H1 (cell line): ENCODE data around the gene TCERG1. TPM values are rescaled to one million over a fixed set of nuclear protein-coding genes. Genes with fewer than 3 reads are reported as not detected.

ENCODE experiments used
- CTCF ChIA-PET: fragments of 300-600 bp; sonication (Branson Sonifier 250); formaldehyde crosslinking; loops from one replicate; lab custom pipeline; 2021; ENCODE audit not compliant: partially characterized antibody; lab: Charles Lee
- POLR2A ChIA-PET: fragments of 300-600 bp; sonication (Branson Sonifier 250); formaldehyde crosslinking; loops from one replicate; lab custom pipeline; 2021; ENCODE audit warnings: inconsistent platforms; ENCODE audit not compliant: partially characterized antibody; lab: Charles Lee
- DNase-seq, 2 experiments: peaks; one replicate each; pipeline versions ENCODE4 v3.0.0 to v3.0.0-alpha.2; 2010 to 2022; ENCODE audit warnings: low spot score in 2 of 2, low read depth in 1 of 2, mixed read lengths in 1 of 2
- FAIRE-seq: peaks from 2 replicates; lab custom pipeline; 2011; peaks lifted over from hg19 to GRCh38; lab: Jason Lieb, UNC
- H2AFZ ChIP-seq: 2 replicates; pipeline ENCODE4 v1.8.1; 2012; ENCODE audit warnings: low read length, inconsistent platforms
- H2AK5ac ChIP-seq: 2 replicates; pipeline ENCODE4 v1.6.1; 2013; ENCODE audit warnings: low read depth, low read length
- H2BK120ac ChIP-seq: replicated peaks from 2 replicates; pipeline ENCODE3; 2013; ENCODE audit warnings: low read depth, low read length, inconsistent platforms
- H2BK12ac ChIP-seq: 2 replicates; pipeline ENCODE4 v1.6.1; 2013; ENCODE audit warnings: low read depth, low read length
- H2BK15ac ChIP-seq: 2 replicates; pipeline ENCODE4 v1.6.1; 2013; ENCODE audit warnings: low read length
- H2BK20ac ChIP-seq: 2 replicates; pipeline ENCODE4 v1.6.1; 2013; ENCODE audit warnings: low read length
- H2BK5ac ChIP-seq: 2 replicates; pipeline ENCODE4 v1.6.1; 2013; ENCODE audit warnings: low read depth, low read length
- H3K14ac ChIP-seq: 2 replicates; pipeline ENCODE4 v1.6.1; 2013; ENCODE audit warnings: inconsistent platforms; ENCODE audit not compliant: insufficient read length
- H3K18ac ChIP-seq: 2 replicates; pipeline ENCODE4 v1.6.1; 2013; ENCODE audit warnings: low read length; ENCODE audit errors: extremely low read depth
- H3K23ac ChIP-seq: 2 replicates; pipeline ENCODE4 v1.6.1; 2013; ENCODE audit warnings: inconsistent platforms; ENCODE audit not compliant: insufficient read length
- H3K23me2 ChIP-seq: 2 replicates; pipeline ENCODE4 v1.6.1; 2013; ENCODE audit warnings: low read depth, low read length
- H3K27ac ChIP-seq: 2 replicates; pipeline ENCODE4 v1.6.1; 2011; ENCODE audit warnings: low read depth, low read length, inconsistent platforms
- H3K27me3 ChIP-seq, 4 experiments: replicated peaks in 1 of 4; 1 replicate in 1 of 4; 2 replicates in 3 of 4; pipeline versions ENCODE4 v1.6.1 to v1.8.1; 2011 to 2013; ENCODE audit warnings: low read length in 3 of 4, mild to moderate bottlenecking in 3 of 4, inconsistent platforms in 2 of 4, mixed read lengths in 2 of 4, moderate library complexity in 1 of 4; ENCODE audit not compliant: control insufficient read depth in 3 of 4, insufficient read depth in 3 of 4; ENCODE audit errors: extremely low read depth in 1 of 4
- H3K36me3 ChIP-seq, 4 experiments: 2 replicates each; pipeline versions ENCODE4 v1.6.1 to v1.8.1; 2011 to 2013; ENCODE audit warnings: mild to moderate bottlenecking in 4 of 4, low read length in 3 of 4, moderate library complexity in 2 of 4, control low read depth in 1 of 4, inconsistent platforms in 1 of 4; ENCODE audit not compliant: insufficient read depth in 4 of 4, control insufficient read depth in 2 of 4
- H3K4ac ChIP-seq: replicated peaks from 2 replicates; pipeline ENCODE3; 2013; ENCODE audit warnings: low read length, low read depth, mixed read lengths, inconsistent platforms; ENCODE audit not compliant: insufficient read length
- H3K4me1 ChIP-seq, 4 experiments: replicated peaks in 1 of 4; 1 replicate in 1 of 4; 2 replicates in 3 of 4; pipeline versions ENCODE4 v1.6.1 to v1.8.1; 2011 to 2013; ENCODE audit warnings: low read length in 3 of 4, inconsistent platforms in 2 of 4, mixed read lengths in 1 of 4; ENCODE audit not compliant: insufficient read depth in 4 of 4, control insufficient read depth in 3 of 4
- H3K4me2 ChIP-seq, 2 experiments: 2 replicates each; pipeline versions ENCODE4 v1.6.1 to v1.8.1; 2011 to 2013; ENCODE audit warnings: low read depth in 2 of 2, low read length in 2 of 2, control low read depth in 1 of 2, inconsistent platforms in 1 of 2, mild to moderate bottlenecking in 1 of 2; ENCODE audit not compliant: insufficient read depth in 1 of 2
- H3K4me3 ChIP-seq, 4 experiments: fragments of 200-600, 300-600 bp in 1 of 4; sonication (generic), shearing (Covaris generic), sonication (Bioruptor Twin) in 1 of 4; 2 replicates each; pipeline versions ENCODE4 v1.5.1 to v1.8.1; 2011 to 2016; ENCODE audit warnings: low read length in 4 of 4, low read depth in 3 of 4, control low read depth in 2 of 4, inconsistent platforms in 2 of 4, mild to moderate bottlenecking in 2 of 4, mixed read lengths in 1 of 4, moderate library complexity in 1 of 4; ENCODE audit not compliant: insufficient read depth in 2 of 4; ENCODE audit errors: extremely low read depth in 1 of 4
- H3K56ac ChIP-seq: replicated peaks from 2 replicates; pipeline ENCODE3; 2013; ENCODE audit warnings: low read depth, mild to moderate bottlenecking, mixed read lengths, low read length, inconsistent platforms; ENCODE audit not compliant: insufficient read length
- H3K79me1 ChIP-seq: 2 replicates; pipeline ENCODE4 v1.6.1; 2013; ENCODE audit warnings: low read depth, low read length, control low read depth
- H3K79me2 ChIP-seq, 2 experiments: 2 replicates each; pipeline versions ENCODE4 v1.6.1 to v1.8.1; 2012 to 2013; ENCODE audit warnings: low read length in 2 of 2, mild to moderate bottlenecking in 2 of 2, inconsistent platforms in 1 of 2; ENCODE audit not compliant: insufficient read depth in 2 of 2, control insufficient read depth in 1 of 2
- H3K9ac ChIP-seq, 4 experiments: replicated peaks in 1 of 4; 1 replicate in 1 of 4; 2 replicates in 3 of 4; pipeline versions ENCODE4 v1.6.1 to v1.8.1; 2011 to 2013; ENCODE audit warnings: low read depth in 3 of 4, low read length in 3 of 4, control low read depth in 2 of 4, mild to moderate bottlenecking in 2 of 4, moderate library complexity in 2 of 4, inconsistent platforms in 1 of 4; ENCODE audit errors: extremely low read depth in 1 of 4
- H3K9me3 ChIP-seq, 2 experiments: 2 replicates each; pipeline versions ENCODE4 v1.6.1 to v1.8.1; 2012 to 2013; ENCODE audit warnings: mild to moderate bottlenecking in 2 of 2, moderate library complexity in 2 of 2, control low read depth in 1 of 2, inconsistent platforms in 1 of 2, low read depth in 1 of 2, low read length in 1 of 2, mixed read lengths in 1 of 2; ENCODE audit not compliant: insufficient read depth in 2 of 2
- H4K20me1 ChIP-seq, 2 experiments: replicated peaks in 1 of 2; 2 replicates each; pipeline versions ENCODE3 to v1.8.1; 2011 to 2013; ENCODE audit warnings: inconsistent platforms in 2 of 2, low read length in 2 of 2, mild to moderate bottlenecking in 1 of 2; ENCODE audit not compliant: insufficient read depth in 2 of 2, control insufficient read depth in 1 of 2
- H4K5ac ChIP-seq: 2 replicates; pipeline ENCODE4 v1.6.1; 2013; ENCODE audit warnings: low read length, low read depth, mixed read lengths, inconsistent platforms; ENCODE audit not compliant: insufficient read length
- H4K8ac ChIP-seq: 2 replicates; pipeline ENCODE4 v1.8.0; 2013; ENCODE audit warnings: mild to moderate bottlenecking, moderate library complexity, low read length, inconsistent platforms; ENCODE audit not compliant: insufficient read depth; ENCODE audit errors: extremely low read depth
- H4K91ac ChIP-seq: replicated peaks from 2 replicates; pipeline ENCODE3; 2013; ENCODE audit warnings: low read length, mixed read lengths, inconsistent platforms; ENCODE audit not compliant: insufficient read length
- CREB1 ChIP-seq: IDR thresholded peaks from 2 replicates; pipeline ENCODE4 v1.6.1; 2012; ENCODE audit warnings: inconsistent platforms
- EGR1 ChIP-seq: IDR thresholded peaks from 2 replicates; pipeline ENCODE4 v1.6.1; 2011; ENCODE audit warnings: low read depth, low read length, borderline replicate concordance
- HDAC6 ChIP-seq: IDR thresholded peaks from one replicate; pipeline ENCODE4 v1.7.1; 2012; ENCODE audit warnings: low read depth, mild to moderate bottlenecking, inconsistent platforms, low read length, moderate library complexity
- POLR2AphosphoS5 ChIP-seq: IDR thresholded peaks from 2 replicates; pipeline ENCODE4 v1.6.1; 2011; ENCODE audit warnings: low read depth, low read length
- TAF7 ChIP-seq: optimal IDR thresholded peaks from 2 replicates; pipeline ENCODE3; 2011; ENCODE audit warnings: low read depth, mild to moderate bottlenecking, inconsistent platforms, low read length, moderate library complexity, borderline replicate concordance
- WGBS, 2 experiments: shearing (Covaris generic) in 1 of 2; methylation state at CpG; one replicate each; pipeline versions ENCODE4 v1.1.6 to v1.1.7; 2013 to 2015; ENCODE audit warnings: low lambda C conversion rate in 2 of 2, mixed read lengths in 2 of 2, inconsistent platforms in 1 of 2, low coverage in 1 of 2, missing lambda C conversion rate in 1 of 2; ENCODE audit not compliant: insufficient replicate concordance in 2 of 2, insufficient coverage in 1 of 2, insufficient read length in 1 of 2; ENCODE audit errors: extremely low coverage in 1 of 2, missing lambda C conversion rate in 1 of 2; 5-methylcytosine and 5-hydroxymethylcytosine counted together
- polyA plus RNA-seq, 7 experiments: library from polyadenylated mRNA; depleted of rRNA in 3 of 7; stranded (reverse) in 5 of 7; unstranded in 2 of 7; fragments of >200 nt in 5 of 7; fragments of 200-250 nt in 2 of 7; gene quantifications; 1 replicate in 5 of 7; 2 replicates in 1 of 7; 4 replicates in 1 of 7; pipeline versions ENCODE4 v1.2.1 to v1.2.3, GENCODE V29; 2011 to 2013; ENCODE audit warnings: missing spikeins in 2 of 7, mixed read lengths in 2 of 7
- total RNA-seq: library from RNA; stranded (reverse); fragmentation: NEBNext Ultra II Directional; extraction: Animal tissue kit (Norgen Biotek cat#: 25700); gene quantifications from 2 replicates; pipeline ENCODE4 v1.2.1, GENCODE V29; 2021
- TF ChIP-seq, protein P1 (sequence below): IDR thresholded peaks from 2 replicates; pipeline ENCODE4 v1.6.1; 2012; ENCODE audit warnings: inconsistent platforms

TCERG1 gene
- total and polyA plus RNA-seq, 2 of the 8 experiments (the other 6 are each of a cell fraction or from before 2014, with no cell fraction given), result 105 to 122 TPM

DNA sequence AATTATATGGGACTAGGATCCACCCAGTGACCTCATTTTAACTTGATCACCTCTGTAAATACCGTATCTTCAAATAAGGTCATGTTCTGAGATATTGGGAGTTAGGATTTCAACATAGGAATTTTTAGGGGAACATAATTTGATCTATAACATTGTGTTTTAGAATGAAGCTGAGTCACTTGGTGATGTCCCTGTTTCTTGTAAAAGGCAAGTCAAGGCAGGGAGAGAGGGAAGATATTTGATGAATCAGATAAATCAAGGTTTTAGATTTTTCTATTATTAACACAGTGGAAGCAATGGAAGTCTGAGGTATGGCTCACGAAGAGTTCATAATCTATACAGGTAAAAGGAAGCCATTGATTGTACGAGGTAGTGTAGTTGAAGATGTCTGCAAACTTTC, 80.7 kb downstream of the TCERG1 start:
- Histone ChIP-seq H4K20me1 (no peaks in the 10 kb centered on the region), H2AFZ (no peak overlapping the region), H3K27ac (no peak overlapping the region), H2BK20ac (no peak overlapping the region), H4K5ac (no peak overlapping the region), H3K9ac (no peak overlapping the region), H3K23ac (no peak overlapping the region), H3K4ac (no peak overlapping the region), H3K79me2 (no peaks in the 10 kb centered on the region), H3K4me1 (no peaks in the 10 kb centered on the region), H3K18ac (no peak overlapping the region), H4K91ac (no peak overlapping the region), H3K23me2 (no peaks in the 10 kb centered on the region), H4K8ac (no peak overlapping the region), H3K36me3 (no peaks in the 10 kb centered on the region), H3K4me3 (no peak overlapping the region), H3K14ac (no peak overlapping the region), H2BK12ac (no peak overlapping the region), H3K56ac (no peak overlapping the region), H2BK120ac (no peak overlapping the region), H3K4me2 (no peak overlapping the region), H2BK5ac (no peak overlapping the region), H3K9me3 (no peaks in the 10 kb centered on the region), H3K79me1 (no peaks in the 10 kb centered on the region), H2BK15ac (no peak overlapping the region), H2AK5ac (no peak overlapping the region), H3K27me3 (no peaks in the 10 kb centered on the region)
- 94% methylated on average over 3 of the region's 3 CpGs; no CpG with 5 or more reads in 1 of the 2 experiments for WGBS, 2 experiments
- POLR2A ChIA-PET, result no interaction called here
- TF ChIP-seq TAF7 (no peak), CREB1 (no peak), EGR1 (no peak), HDAC6 (no peak), POLR2AphosphoS5 (no peak)
- TF ChIP-seq, protein P1, sequence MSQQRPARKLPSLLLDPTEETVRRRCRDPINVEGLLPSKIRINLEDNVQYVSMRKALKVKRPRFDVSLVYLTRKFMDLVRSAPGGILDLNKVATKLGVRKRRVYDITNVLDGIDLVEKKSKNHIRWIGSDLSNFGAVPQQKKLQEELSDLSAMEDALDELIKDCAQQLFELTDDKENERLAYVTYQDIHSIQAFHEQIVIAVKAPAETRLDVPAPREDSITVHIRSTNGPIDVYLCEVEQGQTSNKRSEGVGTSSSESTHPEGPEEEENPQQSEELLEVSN, result no peak
- CTCF ChIA-PET, result interaction anchor here (1.0 to 1.4 kb wide), 5 partner anchors 7 to 660 kb away, joined by 3 to 6 read pairs (median 3); no protein-coding TSS in a partner anchor
- FAIRE-seq (no peak), DNase-seq (no peak)
